ENCODE results near the gene FKBP1A.

The FKBP1A gene

GRCh38 chr20:1378735-1379125, 14.1 kb downstream of the FKBP1A start:
- TF ChIP-seq LEF1 (IDR thresholded peaks at IDR 0.05; ENCODE audit: borderline replicate concordance) (no peak), FOXM1 (IDR thresholded peaks at IDR 0.05; ENCODE audit: borderline replicate concordance) (no peak), CTBP1 (IDR thresholded peaks at IDR 0.05; ENCODE audit: borderline replicate concordance) (no peak), FOXK2 (IDR thresholded peaks at IDR 0.05) (no peak), HDGF (IDR thresholded peaks at IDR 0.05; ENCODE audit: borderline replicate concordance) (no peak), L3MBTL2 (conservative IDR thresholded peaks at IDR 0.05) (no peak), ARNT (IDR thresholded peaks at IDR 0.05) (no peak), FOXA1 (IDR thresholded peaks at IDR 0.05) (no peak), TARDBP (IDR thresholded peaks at IDR 0.05) (no peak), SP1 (IDR thresholded peaks at IDR 0.05) (no peak), ELF4 (IDR thresholded peaks at IDR 0.05) (no peak), SUZ12 (IDR thresholded peaks at IDR 0.05) (no peak), NFRKB (IDR thresholded peaks at IDR 0.05) (no peak), ZNF384 (IDR thresholded peaks at IDR 0.05) (no peak), BHLHE40 (IDR thresholded peaks at IDR 0.05; ENCODE audit: borderline replicate concordance) (no peak)
- TF ChIP-seq, protein P1, sequence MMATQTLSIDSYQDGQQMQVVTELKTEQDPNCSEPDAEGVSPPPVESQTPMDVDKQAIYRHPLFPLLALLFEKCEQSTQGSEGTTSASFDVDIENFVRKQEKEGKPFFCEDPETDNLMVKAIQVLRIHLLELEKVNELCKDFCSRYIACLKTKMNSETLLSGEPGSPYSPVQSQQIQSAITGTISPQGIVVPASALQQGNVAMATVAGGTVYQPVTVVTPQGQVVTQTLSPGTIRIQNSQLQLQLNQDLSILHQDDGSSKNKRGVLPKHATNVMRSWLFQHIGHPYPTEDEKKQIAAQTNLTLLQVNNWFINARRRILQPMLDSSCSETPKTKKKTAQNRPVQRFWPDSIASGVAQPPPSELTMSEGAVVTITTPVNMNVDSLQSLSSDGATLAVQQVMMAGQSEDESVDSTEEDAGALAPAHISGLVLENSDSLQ (IDR thresholded peaks at IDR 0.05): no peak
- ChIA-PET CTCF (no interaction called here), POLR2A (interaction anchor here (1.7 kb wide), 1 partner anchor 13 kb away, joined by 6 read pairs; no protein-coding TSS in a partner anchor)
- no peak for DNase-seq (ENCODE audit: extremely low spot score)

DNA sequence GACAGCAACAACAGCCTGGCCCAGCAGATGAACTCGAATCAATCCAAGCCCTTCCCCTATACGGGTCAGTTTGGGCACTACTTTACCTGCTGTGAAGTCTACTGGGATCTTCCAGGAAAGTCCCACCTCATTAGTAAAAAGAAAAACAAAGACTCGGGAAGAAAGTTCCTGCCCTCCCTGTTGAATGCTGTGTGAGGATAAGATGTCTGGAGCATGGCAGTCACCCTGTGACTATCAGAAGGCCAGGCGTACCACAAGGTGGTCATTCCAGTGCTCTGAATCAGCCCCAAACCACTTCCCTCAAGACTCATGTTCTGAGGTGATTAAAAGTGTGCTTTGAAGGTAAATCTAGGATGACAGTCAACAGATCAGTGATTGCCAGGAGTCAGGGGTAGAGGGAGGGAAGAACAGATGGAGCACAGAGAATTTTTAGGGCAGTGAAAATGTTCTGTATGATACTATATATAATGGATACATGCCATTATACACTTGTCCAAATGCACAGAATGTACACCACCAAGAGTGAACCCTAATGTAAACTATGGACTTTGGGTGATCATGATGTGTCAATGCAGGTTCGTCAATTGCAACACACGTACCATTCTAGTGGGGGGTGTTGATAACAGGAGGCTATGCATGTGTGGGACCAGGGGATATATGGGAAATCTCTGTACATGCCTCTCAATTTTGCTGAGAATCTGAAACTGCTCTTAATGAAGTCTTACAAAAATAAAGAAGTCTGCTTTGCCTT, 14.7 kb downstream of the FKBP1A start:
- POLR2A ChIA-PET: interaction anchor here (1.0 kb wide), 1 partner anchor 9 kb away, joined by 3 read pairs; no protein-coding TSS in a partner anchor
- TF ChIP-seq BHLHE40 (IDR thresholded peaks at IDR 0.05; ENCODE audit: borderline replicate concordance) (no peak), SP1 (IDR thresholded peaks at IDR 0.05) (no peak), FOXK2 (IDR thresholded peaks at IDR 0.05) (no peak), L3MBTL2 (conservative IDR thresholded peaks at IDR 0.05) (no peak), HDGF (IDR thresholded peaks at IDR 0.05; ENCODE audit: borderline replicate concordance) (no peak), TARDBP (IDR thresholded peaks at IDR 0.05) (no peak), LEF1 (IDR thresholded peaks at IDR 0.05; ENCODE audit: borderline replicate concordance) (no peak), NFRKB (IDR thresholded peaks at IDR 0.05) (no peak), ELF4 (IDR thresholded peaks at IDR 0.05) (no peak), ZNF384 (IDR thresholded peaks at IDR 0.05) (no peak), ARNT (IDR thresholded peaks at IDR 0.05) (no peak), FOXA1 (IDR thresholded peaks at IDR 0.05) (no peak), SUZ12 (IDR thresholded peaks at IDR 0.05) (no peak), CTBP1 (IDR thresholded peaks at IDR 0.05; ENCODE audit: borderline replicate concordance) (no peak), FOXM1 (IDR thresholded peaks at IDR 0.05; ENCODE audit: borderline replicate concordance) (no peak)
- TF ChIP-seq, protein P1 (IDR thresholded peaks at IDR 0.05): no peak
- CTCF ChIA-PET: no interaction called here
- DNase-seq (ENCODE audit: extremely low spot score): no peak

GRCh38 chr20:1377341-1377871, 15.4 kb downstream of the FKBP1A start:
- POLR2A ChIA-PET: interaction anchor here (1.0 kb wide), 1 partner anchor 8 kb away, joined by 3 read pairs; no protein-coding TSS in a partner anchor
- DNase-seq (ENCODE audit: extremely low spot score): no peak
- CTCF ChIA-PET: no interaction called here
- TF ChIP-seq FOXA1 (IDR thresholded peaks at IDR 0.05) (no peak), LEF1 (IDR thresholded peaks at IDR 0.05; ENCODE audit: borderline replicate concordance) (no peak), NFRKB (IDR thresholded peaks at IDR 0.05) (no peak), L3MBTL2 (conservative IDR thresholded peaks at IDR 0.05) (no peak), SUZ12 (IDR thresholded peaks at IDR 0.05) (no peak), ELF4 (IDR thresholded peaks at IDR 0.05) (no peak), FOXK2 (IDR thresholded peaks at IDR 0.05) (no peak), FOXM1 (IDR thresholded peaks at IDR 0.05; ENCODE audit: borderline replicate concordance) (no peak), BHLHE40 (IDR thresholded peaks at IDR 0.05; ENCODE audit: borderline replicate concordance) (no peak), SP1 (IDR thresholded peaks at IDR 0.05) (no peak), CTBP1 (IDR thresholded peaks at IDR 0.05; ENCODE audit: borderline replicate concordance) (no peak), TARDBP (IDR thresholded peaks at IDR 0.05) (no peak), ARNT (IDR thresholded peaks at IDR 0.05) (no peak), ZNF384 (IDR thresholded peaks at IDR 0.05) (no peak), HDGF (IDR thresholded peaks at IDR 0.05; ENCODE audit: borderline replicate concordance) (no peak)
- TF ChIP-seq, protein P1 (IDR thresholded peaks at IDR 0.05): no peak

- no peak for DNase-seq (ENCODE audit: extremely low spot score)
- POLR2A ChIA-PET: interaction anchor here (1.0 kb wide), 1 partner anchor 8 kb away, joined by 3 read pairs; no protein-coding TSS in a partner anchor
- TF ChIP-seq, protein P1 (IDR thresholded peaks at IDR 0.05): no peak
- TF ChIP-seq BHLHE40 (IDR thresholded peaks at IDR 0.05; ENCODE audit: borderline replicate concordance) (no peak), HDGF (IDR thresholded peaks at IDR 0.05; ENCODE audit: borderline replicate concordance) (no peak), SUZ12 (IDR thresholded peaks at IDR 0.05) (no peak), LEF1 (IDR thresholded peaks at IDR 0.05; ENCODE audit: borderline replicate concordance) (no peak), ZNF384 (IDR thresholded peaks at IDR 0.05) (no peak), FOXM1 (IDR thresholded peaks at IDR 0.05; ENCODE audit: borderline replicate concordance) (no peak), FOXK2 (IDR thresholded peaks at IDR 0.05) (no peak)
- CTCF ChIA-PET: no interaction called here
Measured at GRCh38 chr20:1376408-1377270, 16.2 kb downstream of the FKBP1A start.
